ENCODE measurements around the gene CRTAC1. TPM values are rescaled to one million over a fixed set of nuclear protein-coding genes. Genes with fewer than 3 reads are reported as not detected.

Gene CRTAC1
- total RNA-seq, 4 donors from 2014 or later = 0.48 to 1.1 (median 1.0) TPM

GRCh38 chr10:97867220-97867800 lies 163.1 kb downstream of the CRTAC1 start:
- TF ChIP-seq, protein P1, sequence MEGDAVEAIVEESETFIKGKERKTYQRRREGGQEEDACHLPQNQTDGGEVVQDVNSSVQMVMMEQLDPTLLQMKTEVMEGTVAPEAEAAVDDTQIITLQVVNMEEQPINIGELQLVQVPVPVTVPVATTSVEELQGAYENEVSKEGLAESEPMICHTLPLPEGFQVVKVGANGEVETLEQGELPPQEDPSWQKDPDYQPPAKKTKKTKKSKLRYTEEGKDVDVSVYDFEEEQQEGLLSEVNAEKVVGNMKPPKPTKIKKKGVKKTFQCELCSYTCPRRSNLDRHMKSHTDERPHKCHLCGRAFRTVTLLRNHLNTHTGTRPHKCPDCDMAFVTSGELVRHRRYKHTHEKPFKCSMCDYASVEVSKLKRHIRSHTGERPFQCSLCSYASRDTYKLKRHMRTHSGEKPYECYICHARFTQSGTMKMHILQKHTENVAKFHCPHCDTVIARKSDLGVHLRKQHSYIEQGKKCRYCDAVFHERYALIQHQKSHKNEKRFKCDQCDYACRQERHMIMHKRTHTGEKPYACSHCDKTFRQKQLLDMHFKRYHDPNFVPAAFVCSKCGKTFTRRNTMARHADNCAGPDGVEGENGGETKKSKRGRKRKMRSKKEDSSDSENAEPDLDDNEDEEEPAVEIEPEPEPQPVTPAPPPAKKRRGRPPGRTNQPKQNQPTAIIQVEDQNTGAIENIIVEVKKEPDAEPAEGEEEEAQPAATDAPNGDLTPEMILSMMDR (IDR thresholded peaks at IDR 0.05) = no peak
- DNase-seq (ENCODE audit: low spot score) = no peak
- ATAC-seq (ENCODE audit: low FRiP score) = no peak

DNA sequence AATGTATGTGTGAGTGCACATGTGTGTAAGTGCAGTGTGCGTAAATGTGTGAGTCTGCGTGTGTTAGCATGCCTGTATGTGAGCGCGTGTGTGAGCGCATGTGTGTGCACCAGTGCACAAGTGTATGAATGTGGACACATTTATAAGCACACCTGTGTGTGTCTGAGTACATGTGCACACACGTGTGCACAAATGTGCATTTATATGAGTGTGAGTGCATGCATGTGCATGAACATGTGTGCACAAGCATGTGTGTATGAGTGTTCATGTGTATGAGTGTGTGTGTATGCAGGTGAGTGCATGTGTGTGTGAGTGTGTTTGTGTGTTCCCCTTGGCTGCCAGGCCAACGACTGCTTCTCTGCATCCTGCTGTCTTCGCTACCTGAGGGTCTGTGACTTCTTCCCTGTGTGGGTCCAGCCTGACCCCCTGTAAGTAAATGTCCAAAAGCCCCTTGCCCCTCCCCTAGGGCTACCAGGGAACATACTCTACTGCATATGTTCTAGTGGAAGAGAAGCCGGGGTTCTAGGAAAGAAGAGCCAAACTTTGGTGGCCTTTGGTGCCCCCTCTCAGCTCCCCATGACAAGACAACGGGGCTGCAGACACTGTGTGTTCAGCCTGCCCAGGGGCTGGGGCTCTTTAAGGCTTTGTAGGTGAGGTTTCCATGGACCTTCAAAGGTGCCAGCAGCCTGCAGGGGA lies 163.7 kb downstream of the CRTAC1 start:
- DNase-seq (ENCODE audit: low spot score) = no peak
- TF ChIP-seq, protein P1 (IDR thresholded peaks at IDR 0.05) = no peak
- ATAC-seq (ENCODE audit: low FRiP score) = no peak

- no peak for DNase-seq (ENCODE audit: low spot score)
- TF ChIP-seq, protein P1 (IDR thresholded peaks at IDR 0.05) = no peak
- ATAC-seq (ENCODE audit: low FRiP score) = no peak
These were observed 164.9 kb downstream of the CRTAC1 start for GRCh38 chr10:97865488-97865887.

DNA sequence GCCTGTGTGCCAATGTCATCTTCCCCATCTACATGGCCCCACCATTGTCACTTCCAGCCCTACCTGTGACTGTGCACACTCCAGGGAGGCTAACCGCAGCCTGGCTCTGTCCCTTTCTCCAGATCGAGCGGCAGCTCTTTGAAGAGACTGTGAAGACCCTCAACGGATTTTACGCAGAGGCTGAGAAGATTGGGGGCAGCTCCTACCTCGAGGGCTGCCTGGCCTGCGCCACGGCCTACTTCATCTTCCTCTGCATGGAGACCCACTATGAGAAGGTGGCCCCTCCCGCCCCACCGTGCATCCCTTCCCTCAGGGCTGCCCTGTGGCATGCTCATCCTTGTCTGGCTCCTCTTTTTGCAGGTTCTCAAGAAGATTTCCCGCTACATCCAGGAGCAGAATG lies 166.6 kb downstream of the CRTAC1 start:
- DNase-seq (ENCODE audit: low spot score) (no peak), ATAC-seq (ENCODE audit: low FRiP score) (no peak)
- TF ChIP-seq, protein P1 (IDR thresholded peaks at IDR 0.05) = no peak

GRCh38 chr10:97861924-97862323 lies 168.5 kb downstream of the CRTAC1 start:
- DNase-seq (ENCODE audit: low spot score) (no peak), ATAC-seq (ENCODE audit: low FRiP score) (no peak)
- TF ChIP-seq, protein P1 (IDR thresholded peaks at IDR 0.05) = no peak

GRCh38 chr10:97861097-97861750 lies 169.2 kb downstream of the CRTAC1 start:
- TF ChIP-seq, protein P1 (IDR thresholded peaks at IDR 0.05) = no peak
- DNase-seq (ENCODE audit: low spot score) (no peak), ATAC-seq (ENCODE audit: low FRiP score) (peak; percentile 46)
